ENCODE results near the gene UBL4A.

Gene UBL4A

GRCh38 chrX:154452823-154453222 is 33.6 kb downstream of the UBL4A start:
- no peak for TF ChIP-seq CTCF (conservative IDR thresholded peaks at IDR 0.05; ENCODE audit: low read depth, low read length)
- H3K4me3 ChIP-seq (ENCODE audit: low read depth, low read length) = no peak overlapping the region
- no peak for DNase-seq (ENCODE audit: low read depth)

GRCh38 chrX:154450312-154450711 is 36.1 kb downstream of the UBL4A start:
- no peak for DNase-seq (ENCODE audit: low read depth)
- no peak for TF ChIP-seq CTCF (conservative IDR thresholded peaks at IDR 0.05; ENCODE audit: low read depth, low read length)
- H3K4me3 ChIP-seq (ENCODE audit: low read depth, low read length) = no peak overlapping the region

GRCh38 chrX:154449618-154450017 is 36.8 kb downstream of the UBL4A start:
- no peak for TF ChIP-seq CTCF (conservative IDR thresholded peaks at IDR 0.05; ENCODE audit: low read depth, low read length)
- no peak overlapping the region for H3K4me3 ChIP-seq (ENCODE audit: low read depth, low read length)
- no peak for DNase-seq (ENCODE audit: low read depth)

GRCh38 chrX:154448484-154448883 is 37.9 kb downstream of the UBL4A start:
- H3K4me3 ChIP-seq (ENCODE audit: low read depth, low read length) = no peak overlapping the region
- DNase-seq (ENCODE audit: low read depth) = no peak
- no peak for TF ChIP-seq CTCF (conservative IDR thresholded peaks at IDR 0.05; ENCODE audit: low read depth, low read length)

- H3K4me3 ChIP-seq (ENCODE audit: low read depth, low read length) = no peak overlapping the region
- no peak for DNase-seq (ENCODE audit: low read depth)
- no peak for TF ChIP-seq CTCF (conservative IDR thresholded peaks at IDR 0.05; ENCODE audit: low read depth, low read length)
These were observed 40.0 kb downstream of the UBL4A start for GRCh38 chrX:154446430-154446829.

- no peak for DNase-seq (ENCODE audit: low read depth)
- H3K4me3 ChIP-seq (ENCODE audit: low read depth, low read length) = no peak overlapping the region
- TF ChIP-seq CTCF (conservative IDR thresholded peaks at IDR 0.05; ENCODE audit: low read depth, low read length) = no peak
These were observed 40.6 kb downstream of the UBL4A start for GRCh38 chrX:154445776-154446175.

- TF ChIP-seq CTCF (conservative IDR thresholded peaks at IDR 0.05; ENCODE audit: low read depth, low read length) = no peak
- H3K4me3 ChIP-seq (ENCODE audit: low read depth, low read length) = peak overlapping the region; percentile 64
- DNase-seq (ENCODE audit: low read depth) = no peak
These were observed 41.6 kb downstream of the UBL4A start for GRCh38 chrX:154444755-154445246.
